ENCODE results near the gene GMDS. TPM values are rescaled to one million over a fixed set of nuclear protein-coding genes. Genes with fewer than 3 reads are reported as not detected.

GMDS gene
- polyA plus RNA-seq, 1 experiment: 7.1 TPM

GRCh38 chr6:1605893-1606779 lies 639.3 kb downstream of the GMDS start:
- CTCF ChIA-PET: interaction anchor here (0.6 to 3.3 kb wide), 6 partner anchors 10 to 843 kb away, joined by 3 to 22 read pairs (median 3); no protein-coding TSS in a partner anchor
- no peaks in the 10 kb centered on the region; the same call in 1 of the 2 replicates for H3K36me3 ChIP-seq (ENCODE audit: control insufficient read depth, insufficient read depth, low read length)
- DNase-seq (ENCODE audit: low read depth): no peak
- POLR2A ChIA-PET: no interaction called here
- no peak for TF ChIP-seq CTCF (IDR thresholded peaks at IDR 0.05; ENCODE audit: insufficient read depth, low read depth, low read length)
- H3K27me3 ChIP-seq (ENCODE audit: control insufficient read depth, insufficient read depth, low read length): peaks cover 35% of the 10 kb centered on the region
- no peak overlapping the region for H3K4me3 ChIP-seq (ENCODE audit: low read depth, low read length)

GRCh38 chr6:1605004-1605892 lies 640.2 kb downstream of the GMDS start:
- CTCF ChIA-PET: interaction anchor here (0.6 to 3.3 kb wide), 6 partner anchors 9 to 1030 kb away, joined by 3 to 22 read pairs (median 5); no protein-coding TSS in a partner anchor
- DNase-seq (ENCODE audit: low read depth): no peak
- POLR2A ChIA-PET: no interaction called here

GRCh38 chr6:1604158-1605003 lies 641.0 kb downstream of the GMDS start:
- ChIA-PET CTCF (interaction anchor here (0.6 to 1.0 kb wide), 3 partner anchors 502 to 1031 kb away, joined by 3 to 7 read pairs (median 3); no protein-coding TSS in a partner anchor), POLR2A (no interaction called here)
- Histone ChIP-seq H3K27me3 (ENCODE audit: control insufficient read depth, insufficient read depth, low read length) (peaks cover 35% of the 10 kb centered on the region), H3K4me3 (ENCODE audit: low read depth, low read length) (peak overlapping the region; percentile 42), H3K36me3 (ENCODE audit: control insufficient read depth, insufficient read depth, low read length) (no peaks in the 10 kb centered on the region; the same call in 1 of the 2 replicates)
- no peak for DNase-seq (ENCODE audit: low read depth)
- peak; percentile 56 for TF ChIP-seq CTCF (IDR thresholded peaks at IDR 0.05; ENCODE audit: insufficient read depth, low read depth, low read length)

More at GRCh38 chr6:1605004-1605892, 640.2 kb downstream of the GMDS start:
- Histone ChIP-seq H3K27me3 (ENCODE audit: control insufficient read depth, insufficient read depth, low read length) (peaks cover 35% of the 10 kb centered on the region), H3K36me3 (ENCODE audit: control insufficient read depth, insufficient read depth, low read length) (no peaks in the 10 kb centered on the region; the same call in 1 of the 2 replicates), H3K4me3 (ENCODE audit: low read depth, low read length) (peak overlapping the region; percentile 42)
- no peak for TF ChIP-seq CTCF (IDR thresholded peaks at IDR 0.05; ENCODE audit: insufficient read depth, low read depth, low read length)

- Histone ChIP-seq H3K27me3 (ENCODE audit: control insufficient read depth, insufficient read depth, low read length) (peaks cover 34% of the 10 kb centered on the region), H3K36me3 (ENCODE audit: control insufficient read depth, insufficient read depth, low read length) (no peaks in the 10 kb centered on the region; the same call in 1 of the 2 replicates), H3K4me3 (ENCODE audit: low read depth, low read length) (no peak overlapping the region)
- TF ChIP-seq CTCF (IDR thresholded peaks at IDR 0.05; ENCODE audit: insufficient read depth, low read depth, low read length): no peak
- DNase-seq (ENCODE audit: low read depth): no peak
- ChIA-PET CTCF (interaction anchor here (1.7 to 2.1 kb wide), 3 partner anchors 501 to 1031 kb away, joined by 7 to 10 read pairs (median 8); no protein-coding TSS in a partner anchor), POLR2A (no interaction called here)
Measured at GRCh38 chr6:1603708-1604107, 641.7 kb downstream of the GMDS start.

All from BJ (cell line).